GM18511 (cell line): ENCODE data around the gene ADAMTS12.
A peak's percentile ranks its signal among the peaks of the same experiment; 100 is the strongest.

Experiments
- ATAC-seq: cut with Tn5 transposase; IDR thresholded peaks from one replicate; pipeline ENCODE4 v1.9.1; 2021; ENCODE audit warnings: mild to moderate bottlenecking, moderate library complexity; ENCODE audit not compliant: unreplicated experiment

Gene ADAMTS12

DNA sequence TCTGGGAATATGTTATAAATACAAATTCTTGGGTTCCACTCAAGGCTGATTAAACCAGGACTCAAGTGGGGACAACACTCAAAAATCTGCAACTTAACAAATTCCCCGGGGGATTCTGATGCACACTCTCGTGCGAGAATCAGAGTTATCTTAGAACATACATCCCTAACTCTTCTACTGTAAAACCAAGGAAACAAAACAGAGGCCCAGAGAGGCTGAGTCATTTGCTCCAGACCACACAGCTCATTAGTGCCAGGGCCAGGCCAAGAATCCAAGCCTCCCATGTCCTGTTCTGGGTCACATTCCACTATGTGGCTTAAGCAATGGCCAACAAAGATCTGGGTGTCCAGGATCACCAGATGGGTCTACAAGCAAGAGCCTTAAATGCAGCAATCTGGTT lies 166.0 kb downstream of the ADAMTS12 start:
- no peak for ATAC-seq

GRCh38 chr5:33721491-33722200 lies 170.1 kb downstream of the ADAMTS12 start:
- ATAC-seq = no peak

DNA sequence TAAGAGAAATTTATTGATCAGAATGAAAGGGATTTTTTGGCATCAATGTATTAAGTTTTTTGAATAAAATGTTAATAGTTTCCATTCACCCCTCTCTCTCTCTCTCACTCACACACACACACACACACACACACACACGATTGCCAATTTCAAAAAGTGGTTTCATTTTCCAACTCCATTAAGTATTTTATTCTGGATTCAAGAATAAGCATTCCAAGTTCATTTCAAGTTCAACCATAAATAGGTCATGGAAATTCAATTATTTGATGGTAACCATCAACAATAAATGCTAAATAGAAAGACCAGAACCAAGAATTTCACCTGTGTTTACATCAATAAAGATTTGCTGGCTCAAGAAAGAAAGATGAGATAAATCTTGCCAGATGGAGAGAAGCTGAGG lies 171.6 kb downstream of the ADAMTS12 start:
- no peak for ATAC-seq

GRCh38 chr5:33719769-33720168 lies 172.0 kb downstream of the ADAMTS12 start:
- no peak for ATAC-seq

DNA sequence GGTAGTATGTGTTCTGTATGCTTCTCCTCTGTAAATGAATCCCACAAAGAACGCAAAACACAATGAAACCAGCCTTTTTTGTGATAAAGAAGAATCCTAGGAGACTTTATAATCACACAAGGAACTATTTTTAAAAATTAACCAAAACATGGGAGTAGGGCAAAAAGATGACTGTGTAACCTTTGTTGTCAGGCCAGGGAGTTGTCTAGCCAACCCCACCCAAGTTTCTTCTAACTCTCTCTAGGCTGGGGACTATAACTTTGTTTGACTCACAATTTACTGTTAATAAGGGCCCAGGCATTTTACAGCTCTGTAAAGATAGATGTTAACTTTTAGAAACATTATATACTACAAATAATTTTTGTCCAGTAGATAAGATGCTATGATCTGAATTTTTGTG lies 176.1 kb downstream of the ADAMTS12 start:
- no peak for ATAC-seq

DNA sequence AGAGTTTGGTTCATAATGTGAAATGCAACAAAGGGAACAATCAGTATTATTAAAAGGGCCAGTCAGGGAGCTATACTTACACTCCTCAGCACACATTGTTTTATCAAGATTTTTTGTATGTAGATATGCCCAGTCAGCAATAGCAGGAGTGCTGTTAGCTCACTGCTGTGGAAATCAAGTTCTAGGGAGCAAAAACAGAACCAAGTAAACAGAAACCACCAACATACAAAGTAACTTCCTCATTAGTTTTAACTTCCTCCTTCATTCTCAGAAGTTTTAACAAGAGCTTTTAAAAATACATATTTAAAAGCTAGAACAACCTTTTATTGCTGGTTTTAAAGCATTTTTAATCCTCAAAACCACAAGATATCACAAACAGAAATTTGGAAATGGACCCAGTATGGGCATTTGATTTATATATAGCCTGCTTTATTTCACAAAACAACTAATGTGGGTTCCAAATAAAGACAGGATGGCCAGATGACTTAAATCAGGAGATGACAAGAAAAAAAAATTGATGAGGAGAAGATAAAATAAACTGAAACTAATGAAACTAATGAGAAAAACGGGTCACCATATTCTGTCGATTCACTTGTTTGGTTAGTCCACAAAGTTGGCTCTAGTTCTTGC lies 178.5 kb downstream of the ADAMTS12 start:
- peak; percentile 87 for ATAC-seq

DNA sequence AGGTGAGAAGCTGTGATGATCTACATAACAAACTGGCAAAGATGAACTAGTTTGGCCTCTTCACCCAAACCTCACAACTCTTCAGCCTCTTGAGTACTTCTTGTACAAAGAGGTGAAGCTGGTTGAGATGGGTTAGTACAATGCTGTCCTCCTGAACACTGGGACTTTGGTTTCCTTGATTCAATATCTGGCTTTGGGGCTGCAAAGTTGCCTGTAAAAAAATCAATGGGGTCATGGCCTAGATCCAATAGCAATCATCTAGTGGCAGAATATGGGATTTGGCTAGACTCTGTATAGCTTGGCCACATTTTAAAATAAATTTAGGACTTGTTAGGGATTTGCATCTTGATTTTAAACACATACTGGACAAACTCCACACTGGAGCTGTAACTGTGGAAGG lies 179.1 kb downstream of the ADAMTS12 start:
- ATAC-seq = no peak

DNA sequence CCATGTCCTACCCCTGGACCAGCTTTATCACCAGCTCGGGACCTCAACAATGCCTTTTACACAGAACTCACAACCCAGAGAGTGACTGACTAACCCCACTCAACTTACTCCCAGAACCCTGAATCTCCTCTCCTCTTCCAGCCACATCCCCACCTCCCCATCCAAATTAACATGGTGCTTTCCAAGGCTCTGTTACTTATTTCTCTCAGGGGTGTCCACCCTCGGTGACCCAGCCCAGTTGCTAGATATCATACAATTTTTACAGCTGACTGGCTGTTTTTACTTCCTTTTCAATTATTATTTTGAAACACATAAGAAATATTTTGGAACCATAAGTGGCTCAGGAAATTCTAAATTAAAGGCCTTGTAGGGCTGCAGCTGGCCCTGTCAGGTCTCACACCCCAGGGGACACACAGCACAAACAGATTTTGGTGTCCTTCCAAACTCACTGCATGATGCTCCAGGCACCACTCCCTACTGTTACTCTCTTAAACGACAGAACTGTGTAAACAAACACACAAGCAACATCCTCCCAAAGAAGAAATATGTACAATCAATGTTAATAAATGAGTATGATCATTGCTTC lies 180.6 kb downstream of the ADAMTS12 start:
- ATAC-seq = no peak

DNA sequence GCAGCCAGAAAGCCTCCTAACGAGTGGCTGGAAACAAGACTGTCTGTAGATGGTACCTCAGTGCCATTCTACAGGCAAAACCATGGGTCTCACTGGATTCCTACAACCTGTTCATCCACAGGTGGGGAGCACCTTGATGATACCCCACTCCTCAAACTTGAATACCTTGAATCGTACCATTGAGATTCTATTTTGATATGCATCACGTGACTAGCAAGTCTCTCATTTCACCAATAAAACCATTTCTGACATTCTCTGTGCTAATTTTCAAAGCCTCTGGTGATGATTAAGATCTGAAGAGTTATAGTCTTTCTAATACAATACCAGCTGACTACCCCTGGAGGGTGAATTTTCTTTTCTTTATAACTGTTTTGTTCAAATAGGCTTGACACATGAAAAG lies 188.9 kb downstream of the ADAMTS12 start:
- ATAC-seq = no peak

DNA sequence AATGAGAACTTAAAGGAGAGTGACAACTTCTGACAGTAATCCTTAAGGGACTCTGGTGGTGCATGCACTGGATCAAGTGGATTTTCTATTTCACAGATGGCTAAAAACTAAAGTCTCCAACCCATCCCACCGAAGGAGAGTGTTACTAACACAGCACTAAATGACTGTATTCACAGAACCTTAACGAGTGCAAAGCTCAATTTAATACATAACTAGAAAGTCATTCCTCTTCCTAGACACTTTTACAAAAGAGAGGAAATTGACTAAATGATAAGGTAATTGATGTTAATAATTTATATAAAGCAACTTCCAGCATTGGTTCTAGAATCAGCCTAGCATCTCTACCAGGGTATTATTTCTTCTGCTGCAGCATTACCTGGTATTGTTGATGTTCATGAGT lies 189.8 kb downstream of the ADAMTS12 start:
- no peak for ATAC-seq

DNA sequence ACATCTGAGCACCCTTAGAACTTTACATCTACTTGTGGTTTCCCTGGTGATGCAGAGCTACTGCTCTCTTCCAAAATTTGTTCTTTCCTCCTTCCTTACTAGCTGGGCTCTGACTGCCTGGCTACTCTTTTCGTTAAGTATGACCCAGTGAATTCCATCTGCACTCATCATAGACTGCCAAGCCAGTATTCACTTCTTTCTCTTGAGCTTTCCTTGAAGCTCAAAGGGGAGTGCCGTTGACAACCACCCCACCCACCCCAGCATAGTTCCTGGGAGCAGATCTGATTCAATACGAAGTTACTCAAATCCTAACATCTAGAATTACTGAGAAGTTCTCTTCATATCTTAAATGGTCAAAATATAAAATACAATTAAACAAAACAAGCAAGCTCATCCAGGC lies 190.5 kb downstream of the ADAMTS12 start:
- ATAC-seq = no peak

DNA sequence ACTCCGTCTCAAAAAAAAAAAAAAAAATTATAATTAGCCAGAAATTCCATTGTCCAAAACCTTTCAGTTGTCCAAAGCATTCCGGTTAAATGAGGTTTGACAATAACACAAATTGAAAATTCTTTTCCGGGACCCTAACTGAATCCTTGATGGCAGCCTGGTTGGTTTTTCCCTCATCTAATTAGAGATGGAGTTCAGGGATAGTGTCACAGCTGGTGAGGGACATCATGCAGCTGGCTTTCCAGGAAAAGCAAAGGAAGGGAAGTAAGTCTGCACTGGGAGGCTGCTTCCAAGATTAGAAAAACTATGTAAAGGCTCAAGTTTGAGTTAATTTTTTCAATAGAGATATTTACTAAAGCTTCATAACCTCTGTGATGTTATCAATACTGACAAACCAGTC lies 195.4 kb downstream of the ADAMTS12 start:
- ATAC-seq = no peak

- no peak for ATAC-seq
Observed at GRCh38 chr5:33692980-33693379, 198.8 kb downstream of the ADAMTS12 start.

- ATAC-seq = no peak
Observed at GRCh38 chr5:33691856-33692255, 199.9 kb downstream of the ADAMTS12 start.

GRCh38 chr5:33690374-33691135 lies 201.2 kb downstream of the ADAMTS12 start:
- no peak for ATAC-seq

- no peak for ATAC-seq
Observed at GRCh38 chr5:33688526-33688925, 203.3 kb downstream of the ADAMTS12 start.

DNA sequence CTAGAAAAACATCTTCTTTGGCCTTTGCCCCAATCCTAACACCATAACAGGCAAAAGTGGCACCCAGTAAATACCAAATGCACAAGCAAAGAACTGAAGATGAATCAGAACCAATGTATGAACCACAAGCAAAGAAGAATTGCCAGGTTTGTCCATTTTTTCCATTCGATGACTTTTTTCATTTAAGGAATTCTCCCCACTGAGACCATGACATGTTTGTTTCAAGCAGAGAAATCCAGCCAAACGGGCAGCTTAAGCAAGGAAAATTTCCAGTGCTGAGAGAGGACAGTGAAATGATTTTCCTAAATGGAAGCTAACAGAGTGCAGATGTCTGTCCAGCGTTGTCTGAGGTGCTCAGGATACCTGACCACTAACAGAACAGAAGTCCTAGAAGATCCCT lies 203.7 kb downstream of the ADAMTS12 start:
- ATAC-seq = no peak

DNA sequence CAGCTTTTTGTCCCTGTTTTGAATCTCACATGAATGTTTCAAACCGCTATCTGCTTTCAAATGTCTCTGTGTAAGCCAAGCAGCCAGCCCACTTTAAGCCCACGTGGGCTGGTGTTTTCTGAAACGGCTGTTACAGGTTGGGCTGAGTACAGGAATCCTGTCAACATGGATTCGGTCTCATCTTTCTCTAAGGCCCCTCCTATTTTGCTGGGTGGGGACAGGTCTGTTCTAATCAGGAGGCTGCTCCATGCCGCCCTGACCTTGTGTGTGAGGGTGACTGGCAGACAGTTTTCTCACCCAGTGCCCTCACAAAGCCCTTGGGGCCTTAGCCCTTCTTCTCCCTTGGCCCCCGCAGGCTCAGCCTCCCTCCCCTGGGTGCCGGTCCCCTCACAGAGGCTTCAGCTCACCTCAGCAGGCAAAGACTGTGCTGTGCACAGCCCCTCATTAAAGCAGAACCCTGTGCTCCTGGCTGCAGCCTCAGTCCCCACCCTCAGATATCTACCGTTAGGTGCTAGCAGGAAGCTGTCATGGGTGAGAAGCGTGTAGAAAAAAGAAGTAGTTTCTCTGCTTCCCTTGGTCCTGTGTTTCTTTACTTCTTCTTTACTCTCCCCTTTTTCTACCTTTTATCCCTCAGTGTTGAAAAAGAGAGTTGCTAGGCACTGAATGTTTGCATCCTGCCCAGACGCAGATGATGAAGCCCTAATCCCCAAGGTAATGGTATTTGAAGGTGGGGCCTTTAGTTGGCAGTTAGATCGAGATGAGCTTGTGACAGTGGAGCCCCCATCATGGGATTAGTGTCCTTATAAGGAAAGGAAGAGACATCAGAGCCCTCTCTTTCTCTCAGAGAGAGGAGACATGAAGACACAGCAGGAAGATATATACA lies 205.7 kb downstream of the ADAMTS12 start:
- ATAC-seq = peak; percentile 61

DNA sequence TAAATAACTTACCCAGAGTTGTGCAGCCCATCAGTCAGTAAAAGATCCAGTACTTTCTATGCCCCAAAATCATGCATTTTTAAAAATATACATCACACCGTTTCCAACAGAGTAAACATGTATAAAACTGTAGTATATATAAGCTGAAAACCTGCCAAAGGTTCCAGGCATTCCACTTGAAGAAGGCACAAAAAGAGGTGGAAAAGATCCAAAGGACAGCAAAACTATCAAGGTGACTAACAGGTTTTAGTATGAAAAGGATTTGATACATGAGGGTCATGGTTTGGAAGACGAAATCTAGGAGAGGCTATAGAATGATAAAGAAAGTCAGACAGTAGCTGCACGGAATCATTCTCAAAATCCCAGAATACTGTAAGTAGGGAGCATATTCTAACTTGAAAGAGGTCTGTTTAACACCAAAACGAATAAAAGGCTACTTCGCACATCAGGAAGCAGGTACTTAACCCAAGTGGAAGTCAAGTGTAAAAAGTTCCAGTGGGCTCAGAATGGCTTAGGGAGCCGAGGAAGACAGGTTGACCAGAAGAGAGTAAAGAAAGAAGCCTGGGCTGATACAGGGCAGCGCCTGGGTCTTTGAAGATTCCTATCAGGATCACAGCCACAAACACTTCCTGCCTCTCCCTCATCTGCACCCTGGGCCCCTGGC lies 207.2 kb downstream of the ADAMTS12 start:
- ATAC-seq = no peak

- ATAC-seq = no peak
Observed at GRCh38 chr5:33679791-33680190, 212.0 kb downstream of the ADAMTS12 start.
